Bronchial epithelial cell (primary cell): Measurements from ENCODE around the gene NFYC. TPM values are rescaled to one million over a fixed set of nuclear protein-coding genes. Genes with fewer than 3 reads are reported as not detected.

Source experiments
- DNase-seq: peaks from one replicate; pipeline ENCODE4 v3.0.0-alpha.2; 2010; ENCODE audit warnings: low read depth
- FAIRE-seq: peaks from 2 replicates; lab custom pipeline; 2011; peaks lifted over from hg19 to GRCh38; lab: Jason Lieb, UNC
- H3K27me3 ChIP-seq: 2 replicates; pipeline ENCODE4 v1.5.1; 2011; ENCODE audit warnings: low read length; ENCODE audit not compliant: control insufficient read depth, insufficient read depth
- H3K36me3 ChIP-seq: 2 replicates; pipeline ENCODE4 v1.5.1; 2011; ENCODE audit warnings: low read length; ENCODE audit not compliant: control insufficient read depth, insufficient read depth
- H3K4me3 ChIP-seq: 2 replicates; pipeline ENCODE4 v1.5.1; 2011; ENCODE audit warnings: mild to moderate bottlenecking, low read depth, low read length, control low read depth
- total RNA-seq: library from RNA; depleted of rRNA; stranded (reverse); fragments of >200 nt; gene quantifications from 2 replicates; pipeline ENCODE4 v1.2.1, GENCODE V29; 2014
- TF ChIP-seq, protein P1 (sequence below): IDR thresholded peaks from 2 replicates; pipeline ENCODE4 v1.5.1; 2011; ENCODE audit warnings: mild to moderate bottlenecking, moderate library complexity, low read length, control low read depth, inconsistent platforms; ENCODE audit not compliant: insufficient read depth, severe bottlenecking

The NFYC gene
- total RNA-seq, 1 donor from 2014 or later = 22.9 TPM

DNA sequence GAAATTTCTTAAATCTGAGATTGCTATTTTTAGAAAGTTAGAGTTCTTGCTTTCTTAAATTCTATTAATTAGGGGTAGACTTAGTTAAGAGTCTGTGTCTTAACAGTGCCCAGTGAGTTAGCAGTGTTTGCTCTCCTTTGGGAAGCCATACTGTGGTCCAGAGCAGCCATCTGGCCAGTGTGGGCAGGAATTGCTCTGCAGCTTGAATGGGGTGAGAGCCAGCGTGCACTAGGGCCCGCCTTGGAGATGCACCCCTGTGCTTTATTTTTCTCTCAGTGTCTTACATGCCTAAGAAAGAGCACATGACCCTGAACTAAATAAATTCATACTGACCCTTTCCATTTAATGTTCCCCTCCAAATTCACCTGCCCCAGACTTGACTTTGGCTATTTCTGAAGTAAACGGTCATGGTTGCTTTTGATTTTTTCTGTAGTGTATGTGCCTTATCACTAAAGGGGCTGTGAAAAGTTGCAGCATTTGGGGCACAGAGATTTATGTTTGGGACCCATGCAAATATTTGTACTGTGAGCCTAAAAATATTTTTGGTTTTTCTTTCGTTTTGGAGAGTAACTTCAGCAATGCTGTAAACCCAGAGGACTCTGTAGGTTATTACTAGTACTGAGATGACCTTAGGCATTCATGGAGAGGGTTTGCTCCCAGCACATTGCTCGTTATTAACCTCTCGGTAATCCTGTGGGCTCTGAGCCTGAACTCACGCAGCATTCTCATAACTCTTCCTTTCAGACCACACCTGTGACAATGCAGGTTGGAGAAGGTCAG is 70.8 kb downstream of the NFYC start:
- Histone ChIP-seq H3K4me3 (no peak overlapping the region), H3K27me3 (no peaks in the 10 kb centered on the region), H3K36me3 (peaks cover 32% of the 10 kb centered on the region)
- DNase-seq = no peak
- FAIRE-seq = no peak
- TF ChIP-seq, protein P1, sequence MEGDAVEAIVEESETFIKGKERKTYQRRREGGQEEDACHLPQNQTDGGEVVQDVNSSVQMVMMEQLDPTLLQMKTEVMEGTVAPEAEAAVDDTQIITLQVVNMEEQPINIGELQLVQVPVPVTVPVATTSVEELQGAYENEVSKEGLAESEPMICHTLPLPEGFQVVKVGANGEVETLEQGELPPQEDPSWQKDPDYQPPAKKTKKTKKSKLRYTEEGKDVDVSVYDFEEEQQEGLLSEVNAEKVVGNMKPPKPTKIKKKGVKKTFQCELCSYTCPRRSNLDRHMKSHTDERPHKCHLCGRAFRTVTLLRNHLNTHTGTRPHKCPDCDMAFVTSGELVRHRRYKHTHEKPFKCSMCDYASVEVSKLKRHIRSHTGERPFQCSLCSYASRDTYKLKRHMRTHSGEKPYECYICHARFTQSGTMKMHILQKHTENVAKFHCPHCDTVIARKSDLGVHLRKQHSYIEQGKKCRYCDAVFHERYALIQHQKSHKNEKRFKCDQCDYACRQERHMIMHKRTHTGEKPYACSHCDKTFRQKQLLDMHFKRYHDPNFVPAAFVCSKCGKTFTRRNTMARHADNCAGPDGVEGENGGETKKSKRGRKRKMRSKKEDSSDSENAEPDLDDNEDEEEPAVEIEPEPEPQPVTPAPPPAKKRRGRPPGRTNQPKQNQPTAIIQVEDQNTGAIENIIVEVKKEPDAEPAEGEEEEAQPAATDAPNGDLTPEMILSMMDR = no peak

DNA sequence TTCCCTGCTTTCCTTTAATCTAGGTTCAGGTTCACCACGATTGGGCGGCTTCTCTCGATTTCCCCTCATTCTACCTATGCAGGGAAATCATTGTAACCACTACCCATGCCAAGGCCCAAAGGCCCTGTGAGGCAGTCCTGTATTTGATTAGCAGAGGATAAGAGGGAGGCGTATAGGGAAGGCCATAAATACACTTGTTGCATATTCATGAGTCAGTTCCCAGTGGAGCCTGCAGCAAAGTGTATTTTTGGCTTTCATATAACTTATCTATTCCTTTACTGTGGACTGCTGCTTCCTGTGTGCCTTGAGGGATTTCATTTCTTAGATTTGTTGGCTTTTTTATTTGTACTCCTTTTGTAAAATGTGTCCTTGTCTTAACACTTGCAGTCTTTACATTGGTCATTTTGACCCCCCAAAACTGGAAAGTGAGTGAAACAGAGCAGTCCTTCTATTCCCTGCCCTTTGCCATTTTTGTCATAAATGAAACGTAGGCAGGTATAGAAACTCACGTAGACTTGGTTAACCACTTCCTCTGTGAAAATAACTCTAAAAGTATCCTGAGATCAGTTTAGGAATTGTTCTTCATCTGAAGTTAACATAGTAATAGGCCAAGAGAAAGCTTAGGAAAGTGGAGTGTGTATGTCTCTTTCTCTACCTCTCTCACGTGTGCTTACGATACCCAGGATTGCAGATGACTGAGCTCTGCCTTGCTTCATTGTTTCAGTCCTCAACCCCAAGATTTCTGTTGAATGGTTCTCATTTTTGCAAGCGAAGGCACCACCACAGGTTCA is 72.4 kb downstream of the NFYC start:
- Histone ChIP-seq H3K36me3 (peaks cover 23% of the 10 kb centered on the region), H3K4me3 (no peak overlapping the region), H3K27me3 (no peaks in the 10 kb centered on the region)
- DNase-seq (no peak), FAIRE-seq (no peak)
- TF ChIP-seq, protein P1 = no peak

DNA sequence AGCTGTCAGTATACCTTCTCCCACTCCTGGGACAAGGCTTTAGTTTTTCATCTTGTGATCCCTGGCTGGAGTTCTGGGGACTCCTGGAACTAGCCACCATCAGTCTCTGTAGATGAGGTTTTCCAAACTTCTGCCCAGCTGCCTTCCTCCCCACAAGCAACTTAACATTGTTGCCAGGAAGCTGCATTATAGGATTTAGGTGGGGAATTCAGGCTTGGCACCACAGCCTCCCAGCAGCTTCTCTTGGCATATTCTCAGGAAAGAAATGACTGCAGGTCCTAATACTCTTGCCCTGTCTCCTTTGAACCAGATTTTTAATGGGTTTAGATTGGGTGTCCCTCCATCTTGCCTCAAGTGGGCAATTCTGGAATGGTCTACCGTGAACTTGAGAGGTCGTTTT is 73.5 kb downstream of the NFYC start:
- Histone ChIP-seq H3K4me3 (no peak overlapping the region), H3K36me3 (peaks cover 24% of the 10 kb centered on the region), H3K27me3 (no peaks in the 10 kb centered on the region)
- TF ChIP-seq, protein P1 = no peak
- FAIRE-seq = no peak
- no peak for DNase-seq

DNA sequence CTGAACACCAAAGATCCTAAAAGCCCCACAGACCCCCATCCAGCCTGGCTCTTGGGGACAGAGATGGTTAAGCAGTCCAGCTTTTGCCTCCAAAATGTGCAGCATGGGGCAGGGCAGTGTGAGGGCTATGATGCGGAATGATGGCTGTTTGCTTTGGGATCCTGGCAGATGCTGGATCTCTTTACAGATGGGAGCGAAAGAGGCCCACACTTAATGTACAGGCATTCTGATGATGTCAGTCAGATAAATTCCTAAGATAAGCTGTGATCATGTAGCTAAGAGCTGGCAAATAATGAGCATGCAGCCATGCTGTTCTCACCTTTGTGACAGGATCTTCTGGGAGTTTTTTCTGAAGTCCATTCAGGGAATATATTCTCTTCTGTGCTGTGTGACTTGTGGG is 74.5 kb downstream of the NFYC start:
- FAIRE-seq = no peak
- H3K27me3 ChIP-seq = no peaks in the 10 kb centered on the region
- no peak overlapping the region for H3K4me3 ChIP-seq
- DNase-seq = no peak
- TF ChIP-seq, protein P1 = no peak
- peaks cover 26% of the 10 kb centered on the region for H3K36me3 ChIP-seq

DNA sequence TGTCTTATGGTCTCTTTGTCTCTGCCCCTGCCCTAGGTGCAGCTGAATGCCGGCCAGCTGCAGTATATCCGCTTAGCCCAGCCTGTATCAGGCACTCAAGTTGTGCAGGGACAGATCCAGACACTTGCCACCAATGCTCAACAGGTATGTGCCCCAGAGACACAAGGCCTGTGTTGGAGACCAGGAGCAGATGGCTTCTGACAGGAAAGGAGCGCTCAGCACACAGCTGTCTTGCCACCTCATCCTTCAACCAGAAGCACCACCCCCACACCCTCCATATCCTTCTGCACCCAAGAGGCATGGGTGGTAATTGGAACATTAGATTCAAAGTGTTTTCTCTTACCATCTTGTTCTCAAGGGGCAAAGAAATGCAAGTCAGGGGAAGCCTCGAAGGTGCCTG is 75.1 kb downstream of the NFYC start:
- Histone ChIP-seq H3K4me3 (no peak overlapping the region), H3K36me3 (peaks cover 25% of the 10 kb centered on the region), H3K27me3 (no peaks in the 10 kb centered on the region)
- TF ChIP-seq, protein P1 = no peak
- DNase-seq = no peak
- no peak for FAIRE-seq
